ENCODE data around the gene SLC6A4.

GRCh38 chr17:30208214-30208613, 27.3 kb downstream of the SLC6A4 start:
- TF ChIP-seq EZH2 (optimal IDR thresholded peaks at IDR 0.05; ENCODE audit: low read depth, low read length) (no peak), CTCF (IDR thresholded peaks at IDR 0.05; ENCODE audit: low read length) (no peak), EZH2phosphoT487 (IDR thresholded peaks at IDR 0.05; ENCODE audit: low read length) (no peak)

Measured in MM.1S (cell line).